ENCODE measurements around the gene COQ9.
"Not testable (repeated sequence)": the region's sequence is repeated elsewhere in the genome, so short reads cannot be mapped to it uniquely, and the experiment has no call there.

Gene COQ9, protein sequence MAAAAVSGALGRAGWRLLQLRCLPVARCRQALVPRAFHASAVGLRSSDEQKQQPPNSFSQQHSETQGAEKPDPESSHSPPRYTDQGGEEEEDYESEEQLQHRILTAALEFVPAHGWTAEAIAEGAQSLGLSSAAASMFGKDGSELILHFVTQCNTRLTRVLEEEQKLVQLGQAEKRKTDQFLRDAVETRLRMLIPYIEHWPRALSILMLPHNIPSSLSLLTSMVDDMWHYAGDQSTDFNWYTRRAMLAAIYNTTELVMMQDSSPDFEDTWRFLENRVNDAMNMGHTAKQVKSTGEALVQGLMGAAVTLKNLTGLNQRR

GRCh38 chr16:57447186-57447962 lies at the start of gene COQ9, which contains the start of gene CIAPIN1:
Gene COQ9 (plus strand): TSS chr16:57447479. CDS start chr16:57447506, 27 bp downstream.
Gene CIAPIN1 (minus strand): TSS chr16:57447385. CDS start chr16:57440928, 6,457 bp downstream.
- peak; percentile 93 for DNase-seq

GRCh38 chr16:57397493-57397892 lies 49.8 kb upstream of the COQ9 start:
- not testable (repeated sequence) for DNase-seq

GRCh38 chr16:57401943-57402640 lies 45.2 kb upstream of the COQ9 start:
- no peak for DNase-seq

GRCh38 chr16:57403965-57404817 lies 43.1 kb upstream of the COQ9 start, which contains the start of gene CCL17:
Gene CCL17 (plus strand): TSS chr16:57404767. CDS start chr16:57413933, 9,166 bp downstream.
- DNase-seq, result no peak

DNA sequence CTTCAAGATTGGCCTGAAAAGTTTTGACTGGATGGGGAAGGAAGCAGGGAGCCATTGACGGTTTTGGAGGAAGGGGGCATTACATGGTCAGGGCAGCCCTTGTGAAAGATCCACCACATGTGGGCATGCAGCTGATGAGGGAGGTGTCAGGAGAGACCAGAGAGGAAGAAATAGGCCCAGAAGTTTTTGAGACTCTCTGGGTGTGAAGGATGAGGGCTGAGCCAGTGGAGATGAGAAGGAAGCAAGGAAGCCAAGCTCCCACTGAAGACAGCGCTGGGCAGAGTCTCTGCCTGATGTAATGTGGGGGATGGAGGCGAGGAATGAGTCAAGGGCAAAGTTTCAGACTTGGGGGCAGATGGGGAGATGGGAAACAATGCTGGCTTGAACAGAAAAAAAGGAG lies 42.2 kb upstream of the COQ9 start:
- DNase-seq, result no peak

GRCh38 chr16:57406881-57407280 lies 40.4 kb upstream of the COQ9 start:
- DNase-seq, result no peak

DNA sequence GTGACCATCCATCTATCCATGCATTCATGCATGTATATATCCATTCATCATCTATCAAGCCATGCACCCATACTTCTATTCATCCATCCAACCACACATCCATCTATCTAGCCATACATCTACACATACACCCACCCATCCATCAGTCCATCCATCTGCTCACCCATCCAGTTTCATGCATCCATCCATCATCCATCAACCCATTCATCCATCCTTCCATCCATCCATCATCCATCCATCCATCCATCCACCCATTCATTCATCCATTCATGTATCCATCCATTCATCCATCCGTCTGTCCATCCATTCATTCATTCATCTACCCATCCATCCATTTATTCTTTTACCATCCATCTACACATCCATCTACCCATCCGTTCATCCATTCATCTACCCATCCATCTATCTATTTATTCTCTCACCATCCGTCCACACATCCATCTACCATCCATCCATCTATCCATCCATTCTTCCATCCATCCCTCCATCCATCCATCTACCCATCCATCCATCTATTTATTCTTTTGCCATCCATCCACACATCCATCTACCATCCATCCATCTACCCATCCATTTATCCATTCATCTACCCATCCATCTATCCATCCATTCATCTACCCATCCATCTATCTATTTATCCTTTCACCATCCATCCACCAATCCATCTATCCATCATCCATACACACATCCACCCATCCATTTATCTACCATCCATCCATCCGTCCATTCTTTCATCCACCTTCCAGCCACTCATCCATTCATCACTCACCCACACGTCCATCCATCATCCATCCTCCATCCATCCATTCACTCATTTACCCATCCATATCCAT lies 39.5 kb upstream of the COQ9 start:
- no peak for DNase-seq

- DNase-seq, result no peak
Observed at GRCh38 chr16:57409065-57409464, 38.2 kb upstream of the COQ9 start.

DNA sequence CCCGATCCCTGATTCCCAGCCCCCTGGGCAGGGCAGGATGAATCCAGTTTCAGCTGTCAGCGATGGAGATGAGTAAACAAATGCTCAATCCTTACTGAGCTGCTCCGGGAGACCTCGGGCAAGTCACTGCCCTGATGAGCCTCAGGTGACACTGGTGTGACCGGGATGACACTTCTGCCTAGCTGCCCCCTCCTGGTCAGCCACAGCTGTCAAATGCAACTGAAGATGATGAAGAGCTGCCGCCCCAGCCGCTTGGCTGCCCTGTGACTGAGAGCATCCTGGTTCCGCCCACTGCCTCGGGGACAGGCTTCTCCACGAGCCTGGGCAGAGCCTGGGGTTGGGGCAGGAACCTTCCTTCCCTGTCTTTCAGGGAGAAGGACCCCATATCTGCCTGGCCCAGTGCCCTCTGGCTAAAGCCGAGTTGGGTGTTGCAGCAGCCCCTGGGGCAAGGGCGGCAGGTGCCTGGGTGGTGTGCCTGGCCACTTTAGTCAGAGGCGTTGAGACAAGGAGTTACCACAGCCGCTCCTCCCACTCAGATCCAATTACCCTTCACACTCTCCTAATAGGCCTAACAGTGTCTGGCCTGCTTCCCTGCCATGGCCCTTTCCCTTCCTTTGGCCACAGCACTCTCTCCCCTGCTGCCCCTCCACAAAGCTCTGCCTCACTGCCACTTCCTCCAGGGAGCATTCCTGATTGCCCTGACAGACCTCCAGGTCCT lies 37.2 kb upstream of the COQ9 start:
- DNase-seq, result no peak

DNA sequence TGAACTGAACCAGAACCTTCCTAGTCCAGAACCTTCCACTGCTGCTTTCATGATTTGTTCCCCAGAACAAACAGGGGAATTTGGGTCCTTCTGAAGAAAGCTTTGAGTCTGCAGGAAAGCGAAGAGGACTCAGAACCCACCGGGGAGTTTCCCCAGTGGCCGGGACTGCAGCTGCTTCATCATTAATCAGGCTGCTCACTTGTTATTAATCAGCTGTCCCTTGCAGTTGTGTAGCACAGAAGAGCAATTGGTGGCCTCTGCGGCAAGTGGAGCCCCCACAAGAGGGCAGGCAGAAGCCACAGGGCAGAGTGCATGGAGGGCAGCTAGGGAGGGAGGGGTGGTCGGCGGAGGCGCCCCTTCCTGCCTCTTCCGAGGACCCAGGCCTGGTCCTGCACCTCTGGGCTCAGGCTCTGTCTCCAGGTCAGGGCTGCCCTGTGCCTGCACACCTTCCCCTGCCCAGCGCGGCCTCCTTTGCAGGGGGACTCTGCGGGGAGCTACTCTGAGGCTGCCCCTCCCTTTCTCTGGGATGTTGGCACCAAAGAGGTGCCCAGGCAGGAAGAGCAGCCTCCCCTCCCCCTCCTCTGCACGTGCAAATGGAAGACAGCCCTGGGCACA lies 35.8 kb upstream of the COQ9 start:
- peak; percentile 33 for DNase-seq

DNA sequence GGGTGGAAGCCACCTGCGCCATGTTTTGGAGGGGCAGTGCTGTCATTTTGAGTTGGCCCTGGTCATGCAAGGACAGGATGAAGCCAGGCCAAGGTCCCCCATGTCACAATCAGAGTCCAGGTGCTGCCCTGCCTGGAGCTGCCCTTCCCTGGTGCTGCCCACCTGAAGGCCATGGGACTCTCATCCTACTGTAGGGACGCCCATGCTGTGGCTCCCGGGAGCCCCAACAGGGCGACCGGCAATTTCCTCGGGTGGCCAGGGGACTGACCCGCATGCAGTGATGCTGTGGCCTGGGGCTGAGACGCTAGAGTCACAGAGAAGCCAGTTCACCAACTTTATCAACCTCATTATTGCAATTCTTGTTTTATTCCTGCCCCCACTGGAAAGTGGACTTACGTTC lies 34.7 kb upstream of the COQ9 start:
- DNase-seq, result no peak

DNA sequence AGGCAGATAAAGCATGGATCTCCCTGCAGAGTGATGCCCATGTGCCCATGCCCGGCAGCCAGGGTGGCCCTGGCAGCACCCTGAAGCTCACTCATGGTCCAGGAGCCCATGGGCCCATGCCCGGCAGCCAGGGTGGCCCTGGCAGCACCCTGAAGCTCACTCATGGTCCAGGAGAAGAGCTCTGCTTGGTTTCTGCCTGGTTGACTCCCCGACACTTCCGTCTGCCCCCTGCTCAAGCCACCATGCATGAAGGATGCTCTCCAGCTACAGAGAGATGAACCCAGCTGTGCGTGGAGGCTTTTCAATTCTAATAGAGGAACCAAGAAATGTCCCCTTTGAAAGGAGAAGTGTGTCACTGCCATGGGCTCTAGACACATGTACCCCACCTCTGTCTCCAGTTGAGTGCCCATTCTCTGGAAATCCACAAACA lies 34.0 kb upstream of the COQ9 start:
- no peak for DNase-seq

DNA sequence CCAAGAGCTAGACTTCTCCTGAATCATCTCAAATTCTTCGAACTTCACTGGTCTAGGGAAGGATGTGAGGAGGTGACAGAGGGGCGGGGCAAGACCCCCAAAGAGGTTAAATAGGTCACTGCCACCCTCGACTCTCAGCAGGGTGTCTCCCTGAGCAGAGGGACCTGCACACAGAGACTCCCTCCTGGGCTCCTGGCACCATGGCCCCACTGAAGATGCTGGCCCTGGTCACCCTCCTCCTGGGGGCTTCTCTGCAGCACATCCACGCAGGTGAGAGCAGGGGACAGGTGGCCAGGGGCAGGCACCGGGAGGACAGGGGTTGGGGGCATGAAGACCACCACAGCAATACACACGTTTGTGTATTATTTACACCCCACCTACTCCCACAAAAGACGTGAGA lies 33.5 kb upstream of the COQ9 start:
- DNase-seq, result no peak

DNA sequence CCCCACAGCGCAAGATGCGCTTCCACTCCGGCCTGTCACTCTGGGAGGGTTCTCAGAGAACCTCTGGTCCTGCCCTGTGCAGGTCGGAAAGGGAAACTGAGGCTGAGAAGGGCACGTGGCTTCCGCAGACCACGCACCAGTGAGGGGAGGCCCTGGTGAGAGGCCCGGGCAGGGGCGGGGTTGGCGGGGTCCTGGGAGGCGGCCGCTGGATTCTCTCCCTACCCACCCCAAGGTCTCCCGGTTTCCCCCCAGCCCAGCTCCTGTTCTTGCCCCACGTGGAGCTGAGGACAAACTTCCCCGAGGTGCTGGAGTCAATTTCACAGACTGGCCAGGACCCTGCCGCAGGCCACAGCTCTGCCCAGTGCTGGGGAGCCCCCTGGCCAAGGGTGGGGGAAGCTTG lies 31.2 kb upstream of the COQ9 start:
- no peak for DNase-seq

DNA sequence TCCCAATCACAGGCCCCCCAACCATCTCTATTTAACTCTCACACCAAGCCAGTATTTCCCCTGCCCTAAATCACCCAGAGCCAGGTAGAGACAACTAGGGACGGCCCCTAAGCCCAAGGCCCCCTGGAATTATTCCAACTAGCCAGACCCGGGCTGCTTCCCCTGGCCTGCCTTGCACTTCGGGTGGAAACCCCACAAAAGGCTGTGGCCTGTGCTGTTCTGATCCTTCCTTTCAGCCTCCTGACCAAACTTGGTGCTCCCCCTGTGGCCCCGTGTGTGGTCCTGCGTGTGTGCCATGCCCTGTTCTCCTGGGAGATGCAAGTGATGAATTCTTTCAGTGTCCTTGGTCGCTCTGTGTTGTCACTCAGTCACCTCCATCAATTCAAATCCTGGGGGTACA lies 27.8 kb upstream of the COQ9 start:
- DNase-seq, result no peak

- peak; percentile 49 for DNase-seq
Observed at GRCh38 chr16:57422026-57422944, 25.0 kb upstream of the COQ9 start.

DNA sequence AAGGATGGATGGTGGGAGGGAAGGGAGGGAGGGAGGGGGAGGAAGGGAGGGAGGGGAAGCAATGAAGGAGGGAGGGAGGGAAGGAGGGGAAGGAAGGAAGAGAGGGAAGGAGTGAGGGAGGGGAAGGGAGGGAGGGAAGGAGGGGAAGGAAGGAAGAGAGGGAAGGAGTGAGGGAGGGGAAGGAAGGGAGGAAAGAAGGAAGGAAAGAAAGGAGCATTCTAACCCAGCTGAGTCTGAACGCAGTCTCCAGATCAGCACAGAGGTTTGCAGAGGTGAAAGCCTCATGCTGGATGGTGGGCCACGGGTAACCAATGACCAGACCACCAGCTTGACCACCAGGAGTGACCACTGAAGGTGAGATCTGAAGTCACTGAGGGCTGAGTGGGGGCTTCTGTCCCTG lies 24.1 kb upstream of the COQ9 start:
- DNase-seq, result no peak

DNA sequence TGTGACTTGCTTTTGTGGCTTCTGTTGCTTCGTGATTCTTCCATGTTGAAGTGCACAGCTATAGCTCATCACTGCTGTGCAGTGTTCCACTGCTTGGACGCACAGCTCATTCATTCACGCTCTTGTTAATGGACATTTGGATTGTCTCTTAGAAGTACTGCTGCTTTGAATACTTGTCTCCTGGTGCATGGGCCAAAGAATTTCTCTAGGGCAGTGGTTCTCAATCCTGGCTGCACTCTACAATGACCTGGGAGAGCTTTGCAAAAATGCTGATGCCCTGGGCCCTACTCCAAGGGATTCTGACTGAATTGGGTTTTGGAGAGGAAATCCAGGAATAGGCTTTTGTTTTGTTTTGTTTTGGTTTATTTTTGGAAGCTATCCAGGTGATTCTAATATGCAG lies 22.7 kb upstream of the COQ9 start:
- DNase-seq, result no peak

GRCh38 chr16:57426356-57426755 lies 20.9 kb upstream of the COQ9 start:
- no peak for DNase-seq
